SK-N-SH (cell line): ENCODE data around the gene TIMM21. TPM values are rescaled to one million over a fixed set of nuclear protein-coding genes. Genes with fewer than 3 reads are reported as not detected.

ENCODE experiments used
- CTCF ChIA-PET: fragments of 300-600, 350-600 bp; formaldehyde crosslinking; extraction: SDS; loops from one replicate; lab custom pipeline; 2021; lab: Yijun Ruan, JAX
- POLR2A ChIA-PET: fragments of 350-600 bp; sonication (Branson Sonifier 250); formaldehyde crosslinking; extraction: SDS; loops from one replicate; lab custom pipeline; 2020; ENCODE audit warnings: antibody characterized with exemption, inconsistent platforms; lab: Yijun Ruan, JAX
- DNase-seq: peaks from one replicate; pipeline ENCODE4 v3.0.0; 2012
- H2AFZ ChIP-seq: fragments of 200-600 bp; sonication (generic); 2 replicates; pipeline ENCODE4 v1.8.1; 2016; ENCODE audit warnings: antibody characterized with exemption, mild to moderate bottlenecking, low read depth
- H3F3A ChIP-seq: fragments of 200-600 bp; sonication (generic); replicated peaks from 2 replicates; pipeline ENCODE3; 2016; ENCODE audit warnings: antibody characterized with exemption, mild to moderate bottlenecking; ENCODE audit not compliant: insufficient read depth
- H3K27ac ChIP-seq, 2 experiments: fragments of 200-500 bp in 1 of 2; fragments of 200-600 bp in 1 of 2; sonication (Bioruptor generic) in 1 of 2; sonication (generic), shearing (Covaris generic) in 1 of 2; 2 replicates each; pipeline versions ENCODE4 v1.5.1 to v1.6.1; 2014 to 2016; ENCODE audit warnings: low read depth in 2 of 2, inconsistent platforms in 1 of 2, low read length in 1 of 2, mild to moderate bottlenecking in 1 of 2, mixed read lengths in 1 of 2
- H3K27me3 ChIP-seq: fragments of 200-600 bp; sonication (generic), shearing (Covaris generic); 2 replicates; pipeline ENCODE4 v1.6.1; 2016; ENCODE audit warnings: mixed run types; ENCODE audit not compliant: insufficient read depth
- H3K36me3 ChIP-seq, 2 experiments: fragments of 200-500 bp in 1 of 2; fragments of 200-600 bp in 1 of 2; sonication (Bioruptor generic) in 1 of 2; sonication (generic) in 1 of 2; replicated peaks in 1 of 2; 2 replicates each; pipeline versions ENCODE3 to v1.5.1; 2014 to 2016; ENCODE audit warnings: low read length in 1 of 2, mild to moderate bottlenecking in 1 of 2; ENCODE audit not compliant: insufficient read depth in 2 of 2, control insufficient read depth in 1 of 2
- H3K4me1 ChIP-seq, 2 experiments: fragments of 200-500 bp in 1 of 2; fragments of 200-600 bp in 1 of 2; sonication (Bioruptor generic) in 1 of 2; sonication (generic), shearing (Covaris generic) in 1 of 2; 2 replicates each; pipeline versions ENCODE4 v1.5.1 to v1.6.1; 2014 to 2016; ENCODE audit warnings: low read depth in 1 of 2, low read length in 1 of 2, mixed run types in 1 of 2; ENCODE audit not compliant: insufficient read depth in 2 of 2, control insufficient read depth in 1 of 2
- H3K4me2 ChIP-seq: fragments of 200-600 bp; sonication (generic), shearing (Covaris generic); 2 replicates; pipeline ENCODE4 v1.6.1; 2017; ENCODE audit warnings: mixed run types
- H3K4me3 ChIP-seq, 2 experiments: fragments of 200-500 bp in 1 of 2; fragments of 200-600 bp in 1 of 2; sonication (Bioruptor generic) in 1 of 2; sonication (generic), shearing (Covaris generic) in 1 of 2; 2 replicates each; pipeline versions ENCODE4 v1.5.1 to v1.8.1; 2014 to 2016; ENCODE audit warnings: low read depth in 2 of 2, inconsistent platforms in 1 of 2, low read length in 1 of 2, mild to moderate bottlenecking in 1 of 2, mixed read lengths in 1 of 2, moderate library complexity in 1 of 2
- H3K79me2 ChIP-seq: fragments of 200-600 bp; sonication (generic); 2 replicates; pipeline ENCODE4 v1.8.1; 2017; ENCODE audit warnings: mild to moderate bottlenecking; ENCODE audit not compliant: insufficient read depth
- H3K9ac ChIP-seq: fragments of 200-600 bp; sonication (generic); 2 replicates; pipeline ENCODE4 v1.6.1; 2017; ENCODE audit warnings: mixed run types
- H3K9me2 ChIP-seq: fragments of 200-600 bp; sonication (generic); 2 replicates; pipeline ENCODE4 v1.6.1; 2017; ENCODE audit warnings: mixed run types
- H3K9me3 ChIP-seq: fragments of 200-600 bp; sonication (generic); 2 replicates; pipeline ENCODE4 v1.6.1; 2017; ENCODE audit warnings: mixed run types, mild to moderate bottlenecking, moderate library complexity
- H4K20me1 ChIP-seq: fragments of 200-600 bp; sonication (generic); 2 replicates; pipeline ENCODE4 v1.6.1; 2017; ENCODE audit warnings: mild to moderate bottlenecking, mixed run types; ENCODE audit not compliant: insufficient read depth
- ELF1 ChIP-seq: IDR thresholded peaks from 2 replicates; pipeline ENCODE4 v1.4.0; 2012
- EP300 ChIP-seq, 2 experiments: IDR thresholded peaks; 2 replicates each; pipeline versions ENCODE4 v1.4.0 to v1.6.1; 2012; ENCODE audit warnings: borderline replicate concordance in 1 of 2, low read depth in 1 of 2, low read length in 1 of 2
- EZH2phosphoT487 ChIP-seq: fragments of 200-600 bp; sonication (generic); IDR thresholded peaks from 2 replicates; pipeline ENCODE4 v1.6.1; 2017; ENCODE audit warnings: low read depth, mixed run types, mild to moderate bottlenecking, antibody characterized with exemption, moderate library complexity, borderline replicate concordance
- FOSL2 ChIP-seq: IDR thresholded peaks from 2 replicates; pipeline ENCODE4 v1.4.0; 2012; ENCODE audit warnings: low read depth, mild to moderate bottlenecking, moderate library complexity, borderline replicate concordance
- FOXJ3 ChIP-seq: sonication (generic); formaldehyde crosslinking; IDR thresholded peaks from 2 replicates; pipeline ENCODE4 v1.5.1; 2020; ENCODE audit warnings: mild to moderate bottlenecking, missing genetic modification reagents
- FOXM1 ChIP-seq: IDR thresholded peaks from 2 replicates; pipeline ENCODE4 v1.4.0; 2012; ENCODE audit warnings: low read depth, mild to moderate bottlenecking
- MXI1 ChIP-seq: IDR thresholded peaks from 2 replicates; pipeline ENCODE4 v1.6.1; 2012; ENCODE audit warnings: mild to moderate bottlenecking, low read depth, low read length, improper control_type of control experiment
- NFIC ChIP-seq: IDR thresholded peaks from 2 replicates; pipeline ENCODE4 v1.4.0; 2012; ENCODE audit warnings: borderline replicate concordance
- NRF1 ChIP-seq: IDR thresholded peaks from 2 replicates; pipeline ENCODE4 v1.6.1; 2012; ENCODE audit warnings: low read depth, mild to moderate bottlenecking, low read length
- RCOR1 ChIP-seq: fragments of 150-350 bp; IDR thresholded peaks from 2 replicates; pipeline ENCODE4 v1.6.1; 2017; ENCODE audit warnings: antibody characterized with exemption, low read length
- RFX5 ChIP-seq: IDR thresholded peaks from 2 replicates; pipeline ENCODE4 v1.6.1; 2012; ENCODE audit warnings: mild to moderate bottlenecking, improper control_type of control experiment, low read length
- SMC3 ChIP-seq: IDR thresholded peaks from 2 replicates; pipeline ENCODE4 v1.6.1; 2012; ENCODE audit warnings: low read depth, low read length, improper control_type of control experiment
- TCF12 ChIP-seq: IDR thresholded peaks from 2 replicates; pipeline ENCODE4 v1.4.0; 2012
- WGBS: methylation state at CpG from one replicate; pipeline ENCODE4 v1.1.6; 2017; ENCODE audit warnings: low lambda C conversion rate; 5-methylcytosine and 5-hydroxymethylcytosine counted together
- polyA plus RNA-seq, 3 experiments: library from polyadenylated mRNA; depleted of rRNA; stranded (reverse); fragments of >200 nt; gene quantifications; 2 replicates each; pipeline ENCODE4 v1.2.3, GENCODE V29; 2012
- TF ChIP-seq, protein P1 (sequence below): IDR thresholded peaks from 2 replicates; pipeline ENCODE4 v1.4.0; 2012; ENCODE audit warnings: low read depth
- TF ChIP-seq, protein P2 (sequence below): IDR thresholded peaks from 2 replicates; pipeline ENCODE4 v1.4.0; 2012; ENCODE audit warnings: low read depth, borderline replicate concordance
- TF ChIP-seq, protein P3 (sequence below): fragments of 150-350 bp; IDR thresholded peaks from 2 replicates; pipeline ENCODE4 v1.6.1; 2016; ENCODE audit warnings: mild to moderate bottlenecking, low read depth, low read length
- TF ChIP-seq, protein P4 (sequence below): fragments of 200-600 bp; sonication (generic); IDR thresholded peaks from 2 replicates; pipeline ENCODE4 v1.6.1; 2017; ENCODE audit warnings: antibody characterized with exemption, mild to moderate bottlenecking, moderate library complexity

TIMM21 gene
- polyA plus RNA-seq, 1 of the 3 experiments (the other 2 are of a cell fraction), result 27.6 TPM

DNA sequence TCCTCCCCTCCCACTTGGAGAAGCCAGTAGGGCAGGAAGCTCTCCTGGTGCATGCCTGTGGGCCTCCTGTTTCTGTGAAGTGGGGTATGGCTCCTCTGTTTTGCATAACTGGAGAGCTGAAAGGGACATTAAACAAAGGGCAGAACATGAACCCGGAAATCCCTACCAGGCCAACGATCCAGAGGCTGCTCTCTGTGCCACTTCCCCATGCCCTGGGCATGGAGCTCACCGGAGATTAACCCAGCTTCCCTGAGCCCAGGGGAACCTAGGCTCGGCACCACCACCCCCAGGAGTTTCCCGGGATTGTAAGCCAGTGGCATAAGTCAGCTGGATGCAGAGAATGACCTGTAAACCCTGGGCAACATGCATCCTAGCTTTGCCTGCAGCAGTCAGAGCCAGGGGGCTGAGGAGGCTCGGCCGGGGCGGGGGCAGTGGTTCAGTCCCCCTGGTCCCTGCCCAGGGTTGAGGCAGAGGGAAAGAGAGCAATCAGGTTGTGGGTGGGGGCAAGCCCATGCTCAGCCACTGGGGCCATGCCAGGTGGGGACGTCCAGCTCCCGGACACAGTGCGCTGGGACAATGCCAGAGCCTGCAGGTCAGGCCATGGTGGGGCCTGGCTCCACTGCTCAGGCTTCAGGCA is 49.5 kb downstream of the TIMM21 start:
- Histone ChIP-seq H4K20me1 (no peaks in the 10 kb centered on the region), H3K4me1 (peaks cover 0 to 11% of the 10 kb centered on the region in 2 experiments; a peak in 1 of 4 replicates), H3K4me3 (no peak overlapping the region), H3K27me3 (peaks cover 34% of the 10 kb centered on the region), H3K27ac (no peak overlapping the region), H3F3A (peaks cover 6% of the 10 kb centered on the region), H3K4me2 (no peak overlapping the region), H3K9me3 (no peaks in the 10 kb centered on the region), H3K79me2 (no peaks in the 10 kb centered on the region), H3K36me3 (no peaks in the 10 kb centered on the region), H3K9me2 (no peaks in the 10 kb centered on the region), H3K9ac (no peak overlapping the region), H2AFZ (no peak overlapping the region)
- ChIA-PET CTCF (interaction anchor here (0.6 to 5.3 kb wide), 24 partner anchors 16 to 426 kb away, joined by 3 to 91 read pairs (median 3); no protein-coding TSS in a partner anchor), POLR2A (no interaction called here)
- WGBS, result 63% methylated on average over 5 of the region's 11 CpGs
- DNase-seq, result no peak
- no peak for TF ChIP-seq TCF12
- TF ChIP-seq, protein P1, sequence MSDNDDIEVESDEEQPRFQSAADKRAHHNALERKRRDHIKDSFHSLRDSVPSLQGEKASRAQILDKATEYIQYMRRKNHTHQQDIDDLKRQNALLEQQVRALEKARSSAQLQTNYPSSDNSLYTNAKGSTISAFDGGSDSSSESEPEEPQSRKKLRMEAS, result no peak
- TF ChIP-seq RCOR1, result no peak
- TF ChIP-seq RFX5, result no peak
- TF ChIP-seq EZH2phosphoT487, result no peak
- no peak for TF ChIP-seq FOXM1
- TF ChIP-seq, protein P2, sequence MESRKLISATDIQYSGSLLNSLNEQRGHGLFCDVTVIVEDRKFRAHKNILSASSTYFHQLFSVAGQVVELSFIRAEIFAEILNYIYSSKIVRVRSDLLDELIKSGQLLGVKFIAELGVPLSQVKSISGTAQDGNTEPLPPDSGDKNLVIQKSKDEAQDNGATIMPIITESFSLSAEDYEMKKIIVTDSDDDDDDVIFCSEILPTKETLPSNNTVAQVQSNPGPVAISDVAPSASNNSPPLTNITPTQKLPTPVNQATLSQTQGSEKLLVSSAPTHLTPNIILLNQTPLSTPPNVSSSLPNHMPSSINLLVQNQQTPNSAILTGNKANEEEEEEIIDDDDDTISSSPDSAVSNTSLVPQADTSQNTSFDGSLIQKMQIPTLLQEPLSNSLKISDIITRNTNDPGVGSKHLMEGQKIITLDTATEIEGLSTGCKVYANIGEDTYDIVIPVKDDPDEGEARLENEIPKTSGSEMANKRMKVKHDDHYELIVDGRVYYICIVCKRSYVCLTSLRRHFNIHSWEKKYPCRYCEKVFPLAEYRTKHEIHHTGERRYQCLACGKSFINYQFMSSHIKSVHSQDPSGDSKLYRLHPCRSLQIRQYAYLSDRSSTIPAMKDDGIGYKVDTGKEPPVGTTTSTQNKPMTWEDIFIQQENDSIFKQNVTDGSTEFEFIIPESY, result no peak
- TF ChIP-seq NFIC, result no peak
- no peak for TF ChIP-seq NRF1
- no peak for TF ChIP-seq ELF1
- no peak for TF ChIP-seq FOSL2
- no peak for TF ChIP-seq FOXJ3 (CRISPR knock-in tag)
- no peak for TF ChIP-seq SMC3

DNA sequence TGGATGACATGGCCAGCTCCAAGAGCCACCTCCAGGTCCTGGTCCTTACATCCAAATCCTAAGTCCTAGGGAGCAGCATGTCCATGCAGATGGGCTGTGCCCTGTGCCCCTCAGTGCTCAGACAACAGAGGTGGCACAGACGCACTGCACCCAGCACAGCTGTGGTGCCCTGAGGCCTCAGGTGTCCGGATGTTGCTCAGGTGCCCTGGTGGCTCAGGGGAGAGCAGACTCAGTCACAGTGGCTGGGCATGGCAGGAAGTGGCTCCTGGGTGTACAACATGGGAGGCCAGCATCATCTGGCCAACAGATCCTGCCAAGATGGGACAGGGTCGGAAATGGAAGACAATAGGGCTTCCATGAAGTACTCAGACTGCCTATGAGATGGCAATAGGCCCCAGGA is 50.1 kb downstream of the TIMM21 start:
- no peak overlapping the region for H3K9ac ChIP-seq
- 35% methylated on average over 3 of the region's 3 CpGs for WGBS
- CTCF ChIA-PET, result interaction anchor here (0.7 to 5.3 kb wide), 12 partner anchors 50 to 353 kb away, joined by 3 to 91 read pairs (median 5); no protein-coding TSS in a partner anchor
- H3K79me2 ChIP-seq, result no peaks in the 10 kb centered on the region
- TF ChIP-seq MXI1, result no peak
- no peak for TF ChIP-seq EP300 (IDR thresholded peaks at IDR 0.05; ENCODE audit: borderline replicate concordance in 1 of 2, low read depth in 1 of 2, low read length in 1 of 2)
- TF ChIP-seq EZH2phosphoT487, result no peak
- TF ChIP-seq, protein P3, sequence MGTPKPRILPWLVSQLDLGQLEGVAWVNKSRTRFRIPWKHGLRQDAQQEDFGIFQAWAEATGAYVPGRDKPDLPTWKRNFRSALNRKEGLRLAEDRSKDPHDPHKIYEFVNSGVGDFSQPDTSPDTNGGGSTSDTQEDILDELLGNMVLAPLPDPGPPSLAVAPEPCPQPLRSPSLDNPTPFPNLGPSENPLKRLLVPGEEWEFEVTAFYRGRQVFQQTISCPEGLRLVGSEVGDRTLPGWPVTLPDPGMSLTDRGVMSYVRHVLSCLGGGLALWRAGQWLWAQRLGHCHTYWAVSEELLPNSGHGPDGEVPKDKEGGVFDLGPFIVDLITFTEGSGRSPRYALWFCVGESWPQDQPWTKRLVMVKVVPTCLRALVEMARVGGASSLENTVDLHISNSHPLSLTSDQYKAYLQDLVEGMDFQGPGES, result no peak
- TF ChIP-seq FOXM1, result no peak
- TF ChIP-seq, protein P4, sequence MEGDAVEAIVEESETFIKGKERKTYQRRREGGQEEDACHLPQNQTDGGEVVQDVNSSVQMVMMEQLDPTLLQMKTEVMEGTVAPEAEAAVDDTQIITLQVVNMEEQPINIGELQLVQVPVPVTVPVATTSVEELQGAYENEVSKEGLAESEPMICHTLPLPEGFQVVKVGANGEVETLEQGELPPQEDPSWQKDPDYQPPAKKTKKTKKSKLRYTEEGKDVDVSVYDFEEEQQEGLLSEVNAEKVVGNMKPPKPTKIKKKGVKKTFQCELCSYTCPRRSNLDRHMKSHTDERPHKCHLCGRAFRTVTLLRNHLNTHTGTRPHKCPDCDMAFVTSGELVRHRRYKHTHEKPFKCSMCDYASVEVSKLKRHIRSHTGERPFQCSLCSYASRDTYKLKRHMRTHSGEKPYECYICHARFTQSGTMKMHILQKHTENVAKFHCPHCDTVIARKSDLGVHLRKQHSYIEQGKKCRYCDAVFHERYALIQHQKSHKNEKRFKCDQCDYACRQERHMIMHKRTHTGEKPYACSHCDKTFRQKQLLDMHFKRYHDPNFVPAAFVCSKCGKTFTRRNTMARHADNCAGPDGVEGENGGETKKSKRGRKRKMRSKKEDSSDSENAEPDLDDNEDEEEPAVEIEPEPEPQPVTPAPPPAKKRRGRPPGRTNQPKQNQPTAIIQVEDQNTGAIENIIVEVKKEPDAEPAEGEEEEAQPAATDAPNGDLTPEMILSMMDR, result no peak
- TF ChIP-seq, protein P2, result no peak
- no peak for TF ChIP-seq NRF1
- TF ChIP-seq ELF1, result no peak
- H3K9me3 ChIP-seq, result no peaks in the 10 kb centered on the region
- H3K4me2 ChIP-seq, result no peak overlapping the region
- DNase-seq, result no peak
- POLR2A ChIA-PET, result no interaction called here
- no peaks in the 10 kb centered on the region for H4K20me1 ChIP-seq
- peaks cover 0 to 11% of the 10 kb centered on the region in 2 experiments; a peak in 1 of 4 replicates for H3K4me1 ChIP-seq
- no peaks in the 10 kb centered on the region for H3K9me2 ChIP-seq
- H3F3A ChIP-seq, result peaks cover 6% of the 10 kb centered on the region
- no peaks in the 10 kb centered on the region for H3K36me3 ChIP-seq
- H3K27ac ChIP-seq, result no peak overlapping the region
- H2AFZ ChIP-seq, result no peak overlapping the region
- H3K27me3 ChIP-seq, result peaks cover 32% of the 10 kb centered on the region
- no peak overlapping the region for H3K4me3 ChIP-seq
